ENCODE results near the gene AP1B1.

- TF ChIP-seq, protein P1, sequence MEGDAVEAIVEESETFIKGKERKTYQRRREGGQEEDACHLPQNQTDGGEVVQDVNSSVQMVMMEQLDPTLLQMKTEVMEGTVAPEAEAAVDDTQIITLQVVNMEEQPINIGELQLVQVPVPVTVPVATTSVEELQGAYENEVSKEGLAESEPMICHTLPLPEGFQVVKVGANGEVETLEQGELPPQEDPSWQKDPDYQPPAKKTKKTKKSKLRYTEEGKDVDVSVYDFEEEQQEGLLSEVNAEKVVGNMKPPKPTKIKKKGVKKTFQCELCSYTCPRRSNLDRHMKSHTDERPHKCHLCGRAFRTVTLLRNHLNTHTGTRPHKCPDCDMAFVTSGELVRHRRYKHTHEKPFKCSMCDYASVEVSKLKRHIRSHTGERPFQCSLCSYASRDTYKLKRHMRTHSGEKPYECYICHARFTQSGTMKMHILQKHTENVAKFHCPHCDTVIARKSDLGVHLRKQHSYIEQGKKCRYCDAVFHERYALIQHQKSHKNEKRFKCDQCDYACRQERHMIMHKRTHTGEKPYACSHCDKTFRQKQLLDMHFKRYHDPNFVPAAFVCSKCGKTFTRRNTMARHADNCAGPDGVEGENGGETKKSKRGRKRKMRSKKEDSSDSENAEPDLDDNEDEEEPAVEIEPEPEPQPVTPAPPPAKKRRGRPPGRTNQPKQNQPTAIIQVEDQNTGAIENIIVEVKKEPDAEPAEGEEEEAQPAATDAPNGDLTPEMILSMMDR (conservative IDR thresholded peaks at IDR 0.05) = no peak
- no peak for TF ChIP-seq ZFX (IDR thresholded peaks at IDR 0.05)
Observed at GRCh38 chr22:29325785-29326315, 62.5 kb downstream of the AP1B1 start.
